ENCODE measurements around the gene COX7A2. TPM values are rescaled to one million over a fixed set of nuclear protein-coding genes. Genes with fewer than 3 reads are reported as not detected.

Gene COX7A2
- total RNA-seq, 1 experiment from 2014 or later = 600 TPM

DNA sequence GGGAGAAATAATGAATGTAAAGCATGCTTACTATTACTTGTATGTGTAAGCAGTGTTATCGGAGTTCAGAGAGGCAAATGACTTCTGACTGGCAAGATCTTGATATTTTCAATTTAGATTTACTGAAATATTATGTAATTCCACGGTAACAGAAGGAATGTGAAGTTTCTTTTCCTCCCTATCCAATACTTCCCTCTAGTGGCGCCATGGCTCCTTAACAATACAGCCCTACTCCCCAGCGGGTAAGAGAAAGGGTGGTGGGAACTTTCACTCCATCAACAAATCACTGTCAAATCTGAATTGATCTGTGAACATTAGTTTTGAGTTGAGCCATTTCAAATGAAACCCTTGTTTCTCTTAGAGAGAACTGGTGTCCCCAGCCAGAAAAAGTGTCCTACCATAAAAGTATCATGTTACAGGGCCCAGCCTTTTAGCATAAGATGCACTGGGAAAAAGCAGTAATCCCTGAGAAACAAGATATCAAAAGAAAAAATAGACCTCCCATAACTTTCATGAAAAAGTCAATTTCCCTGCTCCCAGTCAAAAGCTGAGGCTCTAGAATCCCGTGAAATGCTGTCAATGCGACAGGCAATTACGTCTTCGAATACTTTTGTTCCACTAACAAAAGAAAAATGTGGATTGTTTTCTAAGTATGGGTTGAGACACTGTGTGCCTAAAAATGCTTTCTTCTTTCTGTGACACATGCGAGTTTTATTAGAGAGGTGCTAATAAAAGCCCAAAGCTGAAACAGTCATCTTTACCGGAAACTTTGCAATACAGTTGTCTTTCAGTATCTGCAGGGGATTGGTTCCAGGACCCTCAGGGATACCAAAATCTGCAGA lies 12.9 kb downstream of the COX7A2 start:
- Histone ChIP-seq H3K27ac (ENCODE audit: low read depth, low read length) (no peak overlapping the region), H3K9me3 (ENCODE audit: control insufficient read depth in 1 of 2, insufficient read depth in 1 of 2, low read depth in 1 of 2, low read length in 2 of 2) (no peaks in the 10 kb centered on the region), H3K4me2 (ENCODE audit: low read length) (peak overlapping the region; percentile 34), H2AFZ (ENCODE audit: low read depth, low read length, poor library complexity, severe bottlenecking) (no peak overlapping the region), H3K9ac (ENCODE audit: low read length) (no peak overlapping the region), H3K9me2 (ENCODE audit: insufficient read depth) (no peaks in the 10 kb centered on the region), H3K36me3 (ENCODE audit: control insufficient read depth in 1 of 2, insufficient read depth in 2 of 2, low read length in 2 of 2) (no peaks in the 10 kb centered on the region), H3K4me1 (ENCODE audit: control insufficient read depth in 1 of 2, insufficient read depth in 2 of 2, low read length in 2 of 2) (peaks cover 4 to 14% of the 10 kb centered on the region in 2 experiments; a peak in 2 of 4 replicates), H3K4me3 (replicated peaks in 1 of 2; ENCODE audit: low read depth in 1 of 2, low read length in 2 of 2) (no peak overlapping the region), H4K20me1 (ENCODE audit: insufficient read depth) (no peaks in the 10 kb centered on the region), H3K79me2 (ENCODE audit: insufficient read depth, low read length) (no peaks in the 10 kb centered on the region), H3K27me3 (ENCODE audit: insufficient read depth, low read length) (no peaks in the 10 kb centered on the region)
- ATAC-seq = peak; percentile 91
- POLR2A ChIA-PET = no interaction called here
- RAD21 ChIA-PET (ENCODE audit: low non-redundant PET in 1 of 2, low total read pairs in 2 of 2, uncharacterized antibody in 2 of 2, unreplicated experiment in 2 of 2) = no interaction called here
- no TSS peak for BruUV-seq (replicated peaks)
- intact Hi-C loops (cut with micrococcal nuclease) = no loop called here
- CTCF ChIA-PET = interaction anchor here (1.0 to 1.3 kb wide), 3 partner anchors 20 to 1492 kb away, joined by 3 to 5 read pairs (median 4); no protein-coding TSS in a partner anchor
- TF ChIP-seq RAD21 (IDR thresholded peaks at IDR 0.05; ENCODE audit: low read depth) (peak; percentile 82), CEBPB (IDR thresholded peaks at IDR 0.05; ENCODE audit: low read depth) (peak; percentile 45; the same call in 1 of the 2 replicates), SIN3A (IDR thresholded peaks at IDR 0.05; ENCODE audit: low read depth) (no peak)
- TF ChIP-seq, protein P1, sequence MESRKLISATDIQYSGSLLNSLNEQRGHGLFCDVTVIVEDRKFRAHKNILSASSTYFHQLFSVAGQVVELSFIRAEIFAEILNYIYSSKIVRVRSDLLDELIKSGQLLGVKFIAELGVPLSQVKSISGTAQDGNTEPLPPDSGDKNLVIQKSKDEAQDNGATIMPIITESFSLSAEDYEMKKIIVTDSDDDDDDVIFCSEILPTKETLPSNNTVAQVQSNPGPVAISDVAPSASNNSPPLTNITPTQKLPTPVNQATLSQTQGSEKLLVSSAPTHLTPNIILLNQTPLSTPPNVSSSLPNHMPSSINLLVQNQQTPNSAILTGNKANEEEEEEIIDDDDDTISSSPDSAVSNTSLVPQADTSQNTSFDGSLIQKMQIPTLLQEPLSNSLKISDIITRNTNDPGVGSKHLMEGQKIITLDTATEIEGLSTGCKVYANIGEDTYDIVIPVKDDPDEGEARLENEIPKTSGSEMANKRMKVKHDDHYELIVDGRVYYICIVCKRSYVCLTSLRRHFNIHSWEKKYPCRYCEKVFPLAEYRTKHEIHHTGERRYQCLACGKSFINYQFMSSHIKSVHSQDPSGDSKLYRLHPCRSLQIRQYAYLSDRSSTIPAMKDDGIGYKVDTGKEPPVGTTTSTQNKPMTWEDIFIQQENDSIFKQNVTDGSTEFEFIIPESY (IDR thresholded peaks at IDR 0.05; ENCODE audit: extremely low read depth, insufficient replicate concordance, low read length) = no peak
- TF ChIP-seq, protein P2, sequence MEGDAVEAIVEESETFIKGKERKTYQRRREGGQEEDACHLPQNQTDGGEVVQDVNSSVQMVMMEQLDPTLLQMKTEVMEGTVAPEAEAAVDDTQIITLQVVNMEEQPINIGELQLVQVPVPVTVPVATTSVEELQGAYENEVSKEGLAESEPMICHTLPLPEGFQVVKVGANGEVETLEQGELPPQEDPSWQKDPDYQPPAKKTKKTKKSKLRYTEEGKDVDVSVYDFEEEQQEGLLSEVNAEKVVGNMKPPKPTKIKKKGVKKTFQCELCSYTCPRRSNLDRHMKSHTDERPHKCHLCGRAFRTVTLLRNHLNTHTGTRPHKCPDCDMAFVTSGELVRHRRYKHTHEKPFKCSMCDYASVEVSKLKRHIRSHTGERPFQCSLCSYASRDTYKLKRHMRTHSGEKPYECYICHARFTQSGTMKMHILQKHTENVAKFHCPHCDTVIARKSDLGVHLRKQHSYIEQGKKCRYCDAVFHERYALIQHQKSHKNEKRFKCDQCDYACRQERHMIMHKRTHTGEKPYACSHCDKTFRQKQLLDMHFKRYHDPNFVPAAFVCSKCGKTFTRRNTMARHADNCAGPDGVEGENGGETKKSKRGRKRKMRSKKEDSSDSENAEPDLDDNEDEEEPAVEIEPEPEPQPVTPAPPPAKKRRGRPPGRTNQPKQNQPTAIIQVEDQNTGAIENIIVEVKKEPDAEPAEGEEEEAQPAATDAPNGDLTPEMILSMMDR (IDR thresholded peaks at IDR 0.05 in 2 of 3, conservative IDR thresholded peaks at IDR 0.05 in 1 of 3; ENCODE audit: borderline replicate concordance in 1 of 3, insufficient read depth in 1 of 3, low read depth in 2 of 3, low read length in 2 of 3) = peak; percentile 62 to 82 (median 81); a peak in 5 of 6 replicates
- DNase-seq (ENCODE audit: low read depth, low spot score) = peak; percentile 44
